GM21526 (cell line): ENCODE results near the gene ANKH.
"Not testable (repeated sequence)": the region's sequence is repeated elsewhere in the genome, so short reads cannot be mapped to it uniquely, and the experiment has no call there.

Experiments used
- ATAC-seq: cut with Tn5 transposase; IDR thresholded peaks from one replicate; pipeline ENCODE4 v1.9.1; 2021; ENCODE audit warnings: moderate library complexity; ENCODE audit not compliant: unreplicated experiment, low FRiP score

The ANKH gene

DNA sequence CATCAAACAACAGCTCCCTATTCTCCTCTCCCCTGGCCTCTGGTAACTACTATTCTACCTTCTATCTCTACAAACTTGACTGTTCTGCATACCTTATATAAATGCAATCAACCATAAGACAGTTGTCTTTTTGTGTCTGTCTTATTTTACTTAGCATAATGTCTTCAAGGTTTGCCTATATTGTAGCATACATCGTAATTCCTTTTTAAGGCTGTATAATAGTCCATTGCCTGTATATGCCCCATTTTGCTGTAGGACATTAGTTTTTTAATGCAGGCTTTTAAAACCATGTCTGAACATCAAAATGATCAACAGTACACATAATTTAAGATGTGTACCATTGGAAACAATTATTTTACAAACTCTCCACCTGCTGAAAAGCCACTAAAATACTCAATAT, 12.4 kb downstream of the ANKH start:
- ATAC-seq: no peak

DNA sequence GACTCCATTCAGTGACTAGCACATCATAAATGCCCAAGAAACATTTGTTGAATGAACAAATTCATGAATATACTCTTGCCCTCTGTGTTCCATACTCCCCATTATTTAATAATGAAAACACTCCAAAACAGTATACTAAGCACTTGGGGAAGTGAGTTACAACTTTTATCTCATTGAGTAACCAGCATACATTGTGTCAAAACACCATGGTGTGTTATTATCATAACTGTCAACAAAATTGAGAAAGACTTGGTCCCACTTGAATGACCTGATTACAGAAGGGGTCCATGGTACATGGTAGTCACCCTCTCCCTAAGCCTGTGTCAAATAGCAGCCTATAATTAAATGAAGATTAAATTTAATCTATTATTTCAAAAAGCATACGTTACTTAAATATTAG, 16.2 kb downstream of the ANKH start:
- no peak for ATAC-seq

DNA sequence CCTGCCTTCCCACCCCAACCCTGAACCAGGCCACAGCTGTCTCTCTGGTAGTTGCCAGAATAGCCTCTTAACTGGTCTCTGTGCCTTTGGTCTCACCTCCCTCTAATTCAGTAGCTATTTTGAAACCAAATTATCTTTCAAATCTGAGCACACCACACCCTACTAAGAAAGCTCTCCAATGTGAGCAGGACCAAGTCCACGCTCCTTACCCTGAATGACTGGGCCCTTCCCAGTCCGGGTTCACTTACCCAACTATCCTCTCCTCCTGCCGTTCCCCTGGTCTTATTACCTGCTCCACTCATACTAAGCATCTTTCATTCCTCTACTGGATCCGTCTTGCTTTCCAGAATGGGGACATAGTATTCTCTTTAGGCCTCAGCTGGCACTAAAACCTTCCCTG, 16.8 kb downstream of the ANKH start:
- ATAC-seq: no peak

DNA sequence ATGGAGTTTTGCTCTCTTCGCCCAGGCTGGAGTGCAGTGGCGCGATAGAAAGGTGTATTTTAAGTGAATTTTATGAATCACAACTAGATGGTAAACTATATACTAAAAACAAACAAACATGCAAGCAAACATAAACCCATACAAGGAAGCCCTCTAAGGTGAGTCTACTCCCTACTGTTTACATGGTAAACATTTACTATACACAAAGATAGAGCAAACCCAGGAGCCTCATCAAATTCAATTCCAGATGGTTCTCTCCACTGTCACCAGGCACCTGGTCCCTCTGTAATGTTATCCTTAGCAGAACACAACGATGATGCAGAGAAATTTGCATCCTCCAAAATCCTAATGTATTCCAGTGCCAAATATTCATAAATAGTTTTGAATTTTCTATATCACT, 17.9 kb downstream of the ANKH start:
- ATAC-seq: no peak

DNA sequence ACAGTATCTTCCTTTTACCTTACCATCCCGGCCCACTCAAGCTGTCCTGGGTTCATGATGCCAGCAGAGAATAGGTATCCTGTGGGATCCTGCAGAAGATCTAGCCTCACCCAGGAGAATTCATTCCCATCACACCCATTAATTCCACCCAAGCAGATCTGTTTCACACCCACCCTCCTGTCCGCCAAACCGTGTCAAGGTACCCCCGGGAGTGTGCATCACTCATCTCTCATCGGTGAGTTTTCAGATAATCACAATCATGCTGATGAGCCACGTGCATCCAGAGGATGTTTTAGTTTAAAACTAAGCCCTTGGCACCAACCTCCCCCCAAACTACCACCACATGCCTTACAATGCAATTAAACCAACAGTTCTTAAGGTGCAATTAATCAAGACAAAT, 18.8 kb downstream of the ANKH start:
- no peak for ATAC-seq

DNA sequence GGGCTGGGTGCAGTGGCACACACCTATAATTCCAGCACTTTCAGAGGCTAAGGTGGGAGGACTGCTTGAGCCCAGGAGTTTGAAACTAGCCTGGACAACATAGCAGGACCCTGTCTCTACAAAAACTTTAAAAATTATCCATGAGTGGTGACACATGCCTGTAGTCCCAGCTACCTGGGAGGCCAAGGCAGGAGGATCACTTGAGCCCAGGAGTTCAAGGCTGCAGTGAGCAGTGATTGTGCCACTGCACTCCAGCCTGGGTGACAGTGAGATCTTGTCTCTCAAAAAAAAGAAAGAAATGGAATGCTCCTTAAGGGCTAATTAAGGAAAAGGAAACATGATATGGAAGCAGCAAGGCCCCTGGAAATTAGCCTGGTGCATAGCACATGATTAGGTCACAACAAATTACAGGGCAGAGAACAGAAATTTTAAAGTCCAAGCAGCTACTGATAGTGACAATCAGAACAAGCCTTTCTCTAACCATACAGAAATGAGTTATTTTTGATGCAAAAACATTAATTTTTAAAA, 19.5 kb downstream of the ANKH start:
- no peak for ATAC-seq

DNA sequence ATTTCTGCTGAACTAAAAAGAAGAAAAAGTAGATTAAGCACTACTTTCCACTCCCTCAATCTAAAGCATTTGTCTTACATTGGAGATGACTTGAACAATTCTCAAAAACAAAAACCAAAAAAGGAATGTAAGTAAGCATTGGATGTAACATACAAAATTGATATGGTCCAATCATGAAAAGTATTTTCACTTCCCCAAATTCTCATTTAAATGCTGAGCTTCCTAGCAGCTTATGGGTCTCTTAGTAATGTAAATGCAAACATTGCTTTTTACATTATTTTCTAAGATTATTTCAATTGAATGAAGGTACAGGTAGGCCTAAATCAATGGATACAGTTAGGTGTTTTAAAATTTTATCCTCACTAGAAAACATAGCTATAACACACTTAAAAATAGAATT, 20.0 kb downstream of the ANKH start:
- no peak for ATAC-seq

DNA sequence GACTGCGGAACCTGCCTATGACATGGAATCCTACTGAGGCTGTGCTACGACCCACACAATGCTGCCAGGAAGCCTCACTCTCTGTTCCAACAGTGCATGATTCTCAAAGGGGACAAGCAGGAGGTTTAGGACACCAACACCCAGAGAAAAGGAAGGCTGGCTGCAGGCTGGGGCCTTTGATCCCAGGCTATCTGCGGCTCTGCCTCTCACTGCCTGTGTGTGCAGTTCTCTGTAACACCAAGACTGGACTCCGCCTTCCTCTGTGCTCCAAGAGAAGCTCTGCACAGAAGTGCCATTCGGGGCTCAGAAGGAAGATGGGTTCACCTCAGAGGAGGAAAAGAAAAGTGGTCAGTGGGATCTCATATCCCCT, 20.5 kb downstream of the ANKH start:
- ATAC-seq: no peak

DNA sequence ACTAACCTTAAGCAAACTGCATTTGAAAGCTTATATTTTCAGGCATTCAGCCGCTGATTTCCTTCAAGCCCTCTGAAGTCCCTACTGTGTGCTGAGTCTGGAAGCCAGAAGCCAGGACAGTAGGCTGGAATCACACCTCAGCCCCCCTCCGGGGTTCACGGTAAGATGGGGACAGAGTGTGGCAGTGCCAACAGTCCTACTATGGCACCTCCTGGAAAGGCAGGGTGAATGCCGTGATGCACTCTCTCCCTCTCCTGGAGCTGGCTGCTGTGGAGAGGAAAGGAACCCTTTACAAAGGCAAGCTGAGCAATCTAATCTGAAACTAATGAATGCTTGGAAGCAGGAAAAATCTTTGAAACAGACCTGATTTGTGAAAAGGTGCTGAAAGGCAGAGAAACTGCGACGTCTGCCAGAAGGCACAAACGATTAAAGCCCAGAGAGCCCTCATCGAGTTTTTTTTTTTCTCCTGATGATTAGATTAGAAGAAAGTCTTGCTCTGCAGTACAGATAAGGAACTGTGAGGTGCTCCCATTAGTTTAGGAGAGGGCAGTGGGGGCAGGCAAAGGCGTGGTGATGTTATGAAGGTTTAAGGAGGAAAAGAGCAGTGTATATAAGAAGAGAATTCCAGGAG, 21.0 kb downstream of the ANKH start:
- ATAC-seq: no peak

DNA sequence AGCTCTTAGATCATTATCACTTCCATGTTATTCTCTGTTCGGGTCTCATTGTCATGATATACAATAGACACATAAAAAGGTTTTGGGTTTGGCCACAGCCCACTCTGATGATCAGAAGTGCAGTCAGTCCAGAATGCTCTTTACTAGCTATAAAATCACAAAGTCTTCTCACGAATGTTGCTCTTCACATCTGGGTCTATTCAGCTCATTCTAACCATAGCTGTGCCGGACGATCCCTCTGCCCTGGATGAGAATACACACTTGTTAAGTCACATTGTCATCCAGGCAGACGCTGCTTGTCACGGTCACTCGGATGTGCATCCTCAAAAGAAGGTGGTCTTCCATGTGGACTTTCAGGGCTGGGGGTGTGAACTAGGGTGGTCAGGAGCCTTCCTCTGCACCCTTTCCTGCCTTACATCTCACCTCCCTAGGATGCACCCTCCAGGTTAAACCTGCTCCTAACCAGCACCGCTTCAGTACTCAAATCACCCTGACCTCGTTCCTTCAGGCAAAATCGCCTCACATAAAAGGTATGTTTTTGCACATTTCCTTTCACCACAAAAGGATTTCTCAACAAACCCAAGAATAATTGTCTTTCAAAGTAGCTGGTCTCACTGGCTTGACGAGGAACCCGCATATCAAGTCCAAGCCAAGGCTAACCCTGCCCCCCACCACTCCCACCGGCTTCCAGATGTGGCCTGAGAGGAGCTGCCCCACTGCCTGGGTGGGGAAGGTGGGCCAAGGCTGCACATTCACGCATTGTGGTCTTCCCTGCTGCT, 21.9 kb downstream of the ANKH start:
- ATAC-seq: no peak

DNA sequence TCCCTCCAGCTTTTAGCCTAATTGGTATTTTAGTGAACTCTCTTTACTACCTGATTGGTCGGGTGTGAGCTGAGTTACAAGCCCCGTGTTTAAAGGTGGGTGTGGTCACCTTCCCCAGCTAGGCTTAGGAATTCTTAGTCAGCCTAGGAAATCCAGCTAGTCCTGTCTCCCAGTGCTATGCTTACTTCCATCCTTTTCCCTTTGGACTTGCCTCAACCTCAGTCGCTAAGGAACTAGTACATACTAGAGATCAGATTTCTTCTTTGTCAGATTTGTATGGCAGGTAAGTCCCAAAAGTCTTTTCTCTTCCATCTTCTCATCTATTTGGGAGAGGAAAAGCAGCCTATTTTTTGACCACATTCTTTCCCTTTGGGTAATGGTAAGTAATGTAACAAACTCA, 22.6 kb downstream of the ANKH start:
- ATAC-seq: not testable (repeated sequence)

DNA sequence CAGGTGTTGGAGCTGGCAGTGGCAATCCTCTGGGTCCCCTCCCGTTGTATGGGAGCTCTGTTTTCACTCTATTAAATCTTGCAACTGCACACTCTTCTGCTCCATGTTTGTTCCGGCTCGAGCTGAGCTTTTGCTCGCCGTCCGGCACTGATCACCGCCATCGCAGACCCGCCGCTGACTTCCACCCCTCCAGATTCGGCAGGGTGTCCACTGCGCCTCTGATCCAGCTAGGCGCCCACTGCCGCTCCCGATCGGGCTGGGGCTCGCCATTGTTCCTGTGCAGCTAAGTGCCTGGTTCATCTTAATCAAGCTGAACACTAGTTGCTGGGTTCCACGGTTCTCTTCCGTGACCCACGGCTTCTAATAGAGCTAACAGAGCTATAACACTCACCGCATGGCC, 23.2 kb downstream of the ANKH start:
- ATAC-seq: no peak

DNA sequence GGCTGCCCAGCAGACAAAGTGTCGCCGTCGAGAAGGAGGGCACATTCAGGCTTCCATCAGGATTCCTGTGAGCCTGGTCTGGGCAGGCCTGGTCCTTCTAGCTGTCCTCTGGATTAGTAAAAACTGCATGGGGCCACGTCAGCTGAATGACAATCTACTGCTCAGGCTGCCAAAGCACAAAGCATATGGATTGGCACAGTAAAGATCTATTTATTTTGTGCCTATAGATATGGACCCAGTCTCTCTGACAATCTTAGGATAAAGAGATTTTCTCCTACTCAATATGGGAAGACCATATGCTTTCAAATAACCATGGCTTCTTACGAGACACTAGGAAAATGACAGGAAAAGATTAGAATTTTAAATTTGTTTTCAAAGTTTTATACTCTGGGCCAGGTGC, 24.1 kb downstream of the ANKH start:
- ATAC-seq: no peak

DNA sequence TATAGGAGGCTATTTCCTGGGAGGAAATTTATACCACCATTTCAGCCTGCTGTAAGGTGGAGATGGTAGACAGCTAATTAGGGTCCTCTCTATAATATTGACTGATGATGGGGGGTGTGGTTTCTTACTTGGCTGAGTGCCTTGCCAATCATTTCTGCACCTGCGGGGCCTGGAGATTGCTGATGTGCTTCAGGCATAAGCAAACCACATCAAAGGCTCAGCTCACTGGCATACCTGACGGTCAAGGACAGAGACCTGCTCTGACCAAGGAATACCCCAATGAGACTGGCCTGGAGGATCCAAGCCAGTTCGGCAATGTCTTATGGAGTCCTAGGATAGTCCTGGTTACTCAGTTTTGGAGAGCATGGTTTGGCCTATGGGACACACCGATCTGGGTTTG, 29.5 kb downstream of the ANKH start:
- no peak for ATAC-seq

DNA sequence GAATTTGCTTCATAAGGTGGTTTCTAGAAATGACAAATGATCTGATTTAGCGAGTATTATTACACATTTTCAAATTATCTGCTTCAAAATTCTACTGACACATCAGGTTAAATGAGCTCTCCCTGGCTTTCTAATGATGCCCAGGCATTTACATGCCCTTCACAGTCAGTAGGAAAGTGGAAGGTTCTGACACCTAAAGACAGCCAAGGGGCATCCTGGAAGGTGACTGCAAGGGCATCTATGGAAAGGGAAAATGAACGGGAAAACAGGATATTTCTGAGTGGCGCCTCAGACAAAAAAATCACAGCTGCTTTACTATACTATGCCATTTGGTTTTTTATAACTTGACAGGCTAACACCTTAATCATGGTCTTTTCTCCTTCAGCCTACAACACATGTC, 31.0 kb downstream of the ANKH start:
- ATAC-seq: no peak

DNA sequence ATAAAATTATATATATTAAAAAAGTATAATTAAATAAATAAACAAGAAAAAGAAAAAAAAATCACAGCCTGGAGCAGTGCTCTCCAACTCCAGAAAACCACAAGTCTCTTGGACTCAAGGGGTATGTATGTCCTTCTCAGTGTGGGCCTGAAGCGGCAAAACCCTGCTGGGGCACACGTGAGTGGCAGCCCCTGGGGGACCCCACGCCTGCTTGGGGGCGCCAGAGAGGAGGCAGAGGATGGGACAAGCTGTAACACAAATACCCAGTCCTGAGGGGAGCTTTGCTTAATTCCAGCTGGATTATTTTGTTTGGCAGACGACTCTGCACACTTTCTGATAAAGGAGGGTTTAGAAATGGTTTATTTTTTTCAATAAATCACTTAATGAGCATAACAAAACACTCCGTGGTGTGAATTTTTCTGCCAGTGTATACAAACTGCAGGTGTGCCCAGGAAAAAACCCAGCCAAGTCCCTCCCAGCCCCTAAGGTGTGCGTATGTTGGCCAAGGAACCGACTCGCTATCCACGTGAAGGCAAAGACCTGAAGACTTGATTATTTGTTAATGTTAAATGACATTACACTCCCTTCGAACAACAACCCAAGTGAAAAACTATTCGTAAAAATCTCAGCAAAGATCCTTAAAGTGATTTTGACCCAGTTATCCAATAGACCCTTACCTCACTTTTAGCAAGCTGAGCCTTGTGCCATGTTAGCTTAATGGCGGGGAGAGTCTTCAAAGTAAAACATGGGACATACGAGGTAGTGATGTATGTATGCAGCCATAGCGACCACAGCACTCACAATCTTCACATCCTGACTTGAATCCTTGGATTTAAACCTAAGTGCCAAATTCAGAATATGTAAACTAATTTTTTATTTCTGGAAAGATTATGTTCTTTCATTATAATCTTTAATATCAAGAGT, 32.9 kb downstream of the ANKH start:
- ATAC-seq: no peak

DNA sequence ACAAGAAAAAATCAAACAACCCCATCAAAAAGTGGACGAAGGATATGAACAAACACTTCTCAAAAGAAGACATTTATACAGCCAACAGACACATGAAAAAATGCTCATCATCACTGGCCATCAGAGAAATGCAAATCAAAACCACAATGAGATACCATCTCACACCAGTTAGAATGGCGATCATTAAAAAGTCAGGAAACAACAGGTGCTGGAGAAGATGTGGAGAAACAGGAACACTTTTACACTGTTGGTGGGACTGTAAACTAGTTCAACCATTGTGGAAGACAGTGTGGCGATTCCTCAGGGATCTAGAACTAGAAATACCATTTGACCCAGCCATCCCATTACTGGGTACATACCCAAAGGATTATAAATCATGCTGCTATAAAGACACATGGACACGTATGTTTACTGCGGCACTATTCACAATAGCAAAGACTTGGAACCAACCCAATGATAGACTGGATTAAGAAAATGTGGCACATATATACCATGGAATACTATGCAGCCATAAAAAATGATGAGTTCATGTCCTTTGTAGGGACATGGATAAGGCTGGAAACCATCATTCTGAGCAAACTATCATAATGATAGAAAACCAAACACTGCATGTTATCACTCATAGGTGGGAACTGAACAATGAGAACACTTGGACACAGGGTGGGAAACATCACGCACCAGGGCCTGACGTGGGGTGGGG, 34.0 kb downstream of the ANKH start:
- not testable (repeated sequence) for ATAC-seq

DNA sequence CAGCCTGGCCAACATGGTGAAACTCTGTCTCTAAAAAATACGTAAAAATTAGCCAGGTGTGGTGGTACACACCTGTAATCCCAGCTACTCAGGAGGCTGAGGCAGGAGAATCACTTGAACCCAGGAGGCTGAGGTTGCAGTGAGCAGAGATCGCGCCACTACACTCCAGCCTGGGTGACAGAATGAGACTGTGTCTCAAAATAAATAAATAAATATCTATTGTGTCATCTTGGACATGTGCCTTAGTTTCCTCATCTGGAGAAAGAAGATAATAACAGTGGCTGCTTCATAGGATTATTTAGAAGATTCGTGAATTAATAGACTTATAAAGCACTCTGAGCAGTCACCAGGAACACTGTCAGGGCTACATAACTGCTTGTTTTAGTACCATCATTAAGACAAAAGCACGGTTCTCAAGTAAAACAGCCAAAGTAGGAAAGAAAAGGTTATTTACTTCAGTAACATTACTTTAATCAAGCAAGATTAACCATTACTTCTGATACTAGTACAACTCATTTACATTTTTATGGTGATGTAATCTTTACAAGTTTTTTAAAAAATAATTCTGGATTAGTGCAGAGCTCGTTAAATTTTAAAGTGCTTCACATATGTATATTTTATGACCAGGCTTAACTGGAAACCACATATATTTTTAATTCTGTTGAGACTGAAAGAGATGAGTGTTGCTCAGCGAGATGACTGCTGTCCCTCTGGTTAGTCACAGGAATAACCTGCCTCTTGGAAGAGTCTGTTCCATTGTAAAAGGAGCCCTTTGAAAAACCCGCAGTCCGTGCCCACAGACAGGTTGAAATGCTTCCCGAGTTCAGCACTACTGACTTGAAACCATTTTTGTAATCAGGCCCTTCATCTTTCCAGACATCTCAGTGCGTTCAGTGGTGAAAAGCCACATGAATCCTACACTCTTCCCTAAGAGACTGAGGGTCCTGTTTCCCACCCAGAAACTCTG, 36.7 kb downstream of the ANKH start:
- no peak for ATAC-seq

DNA sequence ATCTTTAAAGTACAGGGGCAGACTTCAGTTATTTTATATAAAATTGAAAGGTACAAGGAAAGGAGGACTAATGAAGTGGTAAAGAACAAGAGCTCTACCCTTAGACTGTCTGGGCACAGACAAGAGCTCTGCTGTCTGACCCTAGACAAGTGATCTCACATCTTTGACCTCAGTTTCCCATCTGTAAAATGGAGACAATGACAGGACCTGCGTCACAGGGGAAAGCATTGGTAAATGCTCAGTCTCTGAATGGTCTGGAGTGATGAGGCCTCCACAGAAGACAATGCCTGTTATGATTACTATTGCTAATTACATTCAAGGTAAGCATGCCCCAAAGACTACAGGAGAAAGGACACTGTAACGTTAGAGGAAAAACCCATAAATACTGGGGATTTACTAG, 37.5 kb downstream of the ANKH start:
- no peak for ATAC-seq

DNA sequence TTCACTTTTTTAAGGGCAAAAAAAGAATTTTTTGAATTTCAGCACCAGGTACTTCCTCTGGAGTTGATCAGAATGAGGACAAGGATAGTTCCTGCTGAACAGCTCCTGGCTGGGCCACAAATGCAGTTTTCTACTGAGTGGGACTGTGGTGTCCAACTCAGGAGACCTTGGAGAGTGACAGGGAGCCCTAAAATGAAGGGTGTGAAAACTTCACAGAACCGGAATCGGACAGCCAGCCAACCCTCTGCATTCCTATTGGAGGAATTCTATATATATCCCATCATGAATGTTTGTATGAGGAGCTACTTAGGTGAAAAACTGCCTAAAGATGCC, 40.6 kb downstream of the ANKH start:
- no peak for ATAC-seq
